Measurements from ENCODE around the gene PEX11B. TPM values are rescaled to one million over a fixed set of nuclear protein-coding genes. Genes with fewer than 3 reads are reported as not detected.

The PEX11B gene, protein sequence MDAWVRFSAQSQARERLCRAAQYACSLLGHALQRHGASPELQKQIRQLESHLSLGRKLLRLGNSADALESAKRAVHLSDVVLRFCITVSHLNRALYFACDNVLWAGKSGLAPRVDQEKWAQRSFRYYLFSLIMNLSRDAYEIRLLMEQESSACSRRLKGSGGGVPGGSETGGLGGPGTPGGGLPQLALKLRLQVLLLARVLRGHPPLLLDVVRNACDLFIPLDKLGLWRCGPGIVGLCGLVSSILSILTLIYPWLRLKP
- polyA plus RNA-seq (ENCODE audit: insufficient read length), result 21.0 TPM

DNA sequence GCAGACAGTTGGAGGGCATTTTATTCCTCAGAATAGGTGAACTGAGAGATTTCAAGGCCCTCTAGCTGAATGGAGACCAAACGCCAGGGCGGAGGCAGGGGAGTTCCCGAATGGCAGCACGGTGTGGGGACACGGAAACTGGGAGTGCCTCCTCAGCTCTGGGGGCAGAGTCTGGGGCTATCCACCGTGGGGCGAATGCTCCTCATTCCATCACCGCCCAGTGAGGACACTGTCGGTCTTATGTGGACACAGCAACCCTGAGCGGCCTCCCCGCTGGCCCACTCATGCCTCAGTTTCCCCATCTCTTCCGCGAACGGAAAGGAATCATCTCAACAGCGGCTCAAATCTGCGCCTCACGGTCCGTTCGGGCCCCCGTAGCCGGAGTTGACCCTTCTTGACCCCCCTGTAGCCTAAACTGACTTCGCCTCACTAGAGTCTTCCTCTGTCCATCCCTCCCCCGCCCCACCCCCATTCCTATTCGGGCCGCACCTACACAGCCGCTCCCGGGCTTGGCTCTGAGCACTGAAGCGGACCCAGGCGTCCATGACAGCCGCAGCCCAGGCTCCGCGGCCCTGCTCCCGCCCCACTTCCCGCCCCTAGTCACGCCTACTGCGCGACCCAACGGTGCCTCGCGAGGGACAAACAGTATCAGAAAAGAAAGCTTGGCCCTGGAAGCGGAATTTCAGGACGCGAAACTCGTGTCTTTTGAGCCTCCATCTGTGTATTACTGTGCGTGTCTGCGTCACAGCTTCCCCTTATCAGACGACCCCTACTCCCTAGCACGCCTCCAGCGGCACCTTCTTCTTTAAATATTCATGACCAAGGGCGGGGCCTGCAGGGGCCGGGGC lies at the start of gene PEX11B:
PEX11B (minus strand) TSS at position 574 of the 848 bp plus-strand sequence; CDS start at position 545, 29 bp downstream.
- DNase-seq, result peak; percentile 93

DNA sequence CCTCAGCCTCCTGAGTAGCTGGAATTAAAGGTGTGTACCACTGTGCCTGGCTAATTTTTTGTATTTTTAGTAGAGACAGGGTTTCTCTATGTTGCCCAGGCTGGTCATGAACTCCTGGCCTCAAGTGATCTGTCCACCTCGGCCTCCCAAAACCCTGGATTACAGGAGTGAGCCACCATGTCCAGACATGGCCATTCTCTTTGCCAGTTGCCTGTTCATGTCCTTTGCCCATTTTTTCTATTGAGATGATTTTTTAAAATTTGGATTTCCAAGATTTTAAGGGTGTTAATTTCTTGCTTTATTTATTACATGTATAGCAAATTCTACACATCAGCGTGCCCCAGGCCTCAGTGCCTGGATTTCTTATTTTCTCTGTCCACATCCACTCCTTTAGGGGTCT lies 48.8 kb upstream of the PEX11B start:
- DNase-seq, result no peak

DNA sequence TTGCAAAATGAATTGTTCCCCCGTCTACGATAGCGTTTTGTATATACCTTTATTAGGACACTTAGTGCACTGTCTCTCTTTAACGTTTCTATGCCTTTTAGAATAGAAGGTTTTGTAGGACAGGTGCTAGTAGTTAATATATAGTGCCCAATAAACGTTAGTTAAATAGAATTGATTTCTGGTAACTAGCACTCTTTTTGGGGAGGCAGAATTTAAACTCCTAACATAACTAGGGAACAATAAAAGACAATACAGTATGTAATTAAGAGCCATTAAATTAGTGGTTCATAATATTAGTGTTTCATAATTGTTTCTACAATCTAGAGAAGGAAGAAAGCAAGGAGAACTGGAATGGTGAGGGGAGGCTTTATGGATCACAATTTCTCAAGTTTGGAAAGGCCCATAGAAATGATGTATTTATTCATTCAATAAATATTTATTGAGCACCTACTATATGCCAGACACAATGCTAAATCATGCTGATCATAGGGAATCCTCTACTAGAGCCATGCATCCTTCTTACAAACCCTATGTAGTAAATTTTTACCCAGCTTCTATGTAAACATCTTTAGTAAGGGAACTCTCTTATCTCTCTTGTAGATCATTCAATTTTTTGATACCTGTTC lies 46.7 kb upstream of the PEX11B start:
- DNase-seq, result no peak

DNA sequence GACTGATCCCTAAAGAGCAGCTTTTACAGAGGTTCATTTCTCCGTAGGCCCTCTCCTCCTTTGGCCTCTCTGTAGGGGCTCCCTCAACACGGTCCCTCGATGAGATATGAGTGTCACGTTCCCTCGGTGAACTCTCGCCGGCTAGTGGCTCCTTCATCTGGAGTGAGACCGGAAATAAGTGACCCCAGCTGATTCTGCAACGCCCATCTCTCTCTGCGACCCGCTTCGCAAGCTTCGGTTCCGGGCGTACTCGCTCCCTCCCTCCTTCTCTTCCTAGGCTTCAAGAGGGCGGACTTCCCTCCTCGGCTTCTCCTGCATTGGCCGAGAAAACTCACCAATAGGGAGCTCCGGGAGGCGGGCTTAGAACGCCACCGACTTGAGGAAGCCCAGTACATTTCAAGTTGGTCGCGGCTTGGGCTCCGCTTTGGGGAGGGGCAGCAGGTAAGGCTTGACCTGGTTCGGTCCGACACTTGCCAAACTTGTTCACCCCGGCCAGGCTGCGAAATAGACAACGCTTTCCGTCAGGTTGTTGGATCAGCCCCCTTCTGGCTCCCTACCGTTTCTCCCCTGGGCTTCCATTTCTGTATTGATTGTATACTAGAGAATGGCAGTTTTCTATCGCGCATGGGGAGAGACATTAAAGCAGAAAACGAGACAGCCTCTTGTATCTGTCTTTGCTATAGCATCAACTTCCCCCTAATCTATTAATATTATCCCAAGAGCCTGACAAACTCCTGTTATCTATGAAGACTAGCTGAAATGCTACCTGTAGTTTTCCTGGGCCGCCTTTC lies 46.0 kb upstream of the PEX11B start, which contains the start of the genes ANKRD34A and POLR3GL:
ANKRD34A (minus strand) TSS at position 248 of the 791 bp plus-strand sequence. CDS start 2,816 bp downstream, outside the sequence.
POLR3GL (plus strand) TSS at position 363 of the 791 bp plus-strand sequence. CDS start 10,176 bp downstream, outside the sequence.
- peak; percentile 95 for DNase-seq

DNA sequence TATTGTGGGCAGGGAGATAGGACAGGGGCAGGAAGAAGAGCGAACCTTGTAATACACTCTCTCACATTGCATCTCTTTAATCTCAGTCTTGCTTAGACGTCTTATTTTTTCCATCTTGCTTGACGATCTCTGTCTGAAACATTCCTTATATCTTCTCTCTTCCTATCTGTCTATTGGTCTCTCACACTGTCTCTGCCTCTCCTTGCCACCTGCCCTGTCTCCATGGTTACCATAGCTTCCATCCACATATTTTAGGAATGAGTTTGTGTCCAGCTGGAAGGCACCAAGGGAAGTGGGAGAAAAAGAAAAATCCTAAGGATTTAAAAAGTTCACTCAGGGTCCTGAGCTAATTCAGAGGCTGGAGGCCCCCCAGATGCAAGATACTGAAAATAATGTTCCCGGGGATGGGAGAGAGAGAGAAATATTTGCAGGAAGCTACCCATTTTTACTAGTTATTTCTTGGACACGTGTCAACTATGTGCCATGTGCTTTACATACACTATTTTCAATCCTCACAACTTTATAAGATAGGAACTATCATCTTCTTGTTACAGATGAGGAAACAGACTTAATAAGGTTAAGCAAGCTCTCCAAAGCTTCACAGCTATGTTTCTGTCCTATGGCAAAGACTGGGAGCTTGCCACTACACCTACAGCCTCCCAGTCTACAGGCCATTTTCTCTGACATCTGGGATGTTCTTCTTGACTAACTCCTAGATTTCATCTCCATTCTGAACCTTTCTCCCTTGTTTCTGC lies 44.9 kb upstream of the PEX11B start:
- DNase-seq, result no peak

DNA sequence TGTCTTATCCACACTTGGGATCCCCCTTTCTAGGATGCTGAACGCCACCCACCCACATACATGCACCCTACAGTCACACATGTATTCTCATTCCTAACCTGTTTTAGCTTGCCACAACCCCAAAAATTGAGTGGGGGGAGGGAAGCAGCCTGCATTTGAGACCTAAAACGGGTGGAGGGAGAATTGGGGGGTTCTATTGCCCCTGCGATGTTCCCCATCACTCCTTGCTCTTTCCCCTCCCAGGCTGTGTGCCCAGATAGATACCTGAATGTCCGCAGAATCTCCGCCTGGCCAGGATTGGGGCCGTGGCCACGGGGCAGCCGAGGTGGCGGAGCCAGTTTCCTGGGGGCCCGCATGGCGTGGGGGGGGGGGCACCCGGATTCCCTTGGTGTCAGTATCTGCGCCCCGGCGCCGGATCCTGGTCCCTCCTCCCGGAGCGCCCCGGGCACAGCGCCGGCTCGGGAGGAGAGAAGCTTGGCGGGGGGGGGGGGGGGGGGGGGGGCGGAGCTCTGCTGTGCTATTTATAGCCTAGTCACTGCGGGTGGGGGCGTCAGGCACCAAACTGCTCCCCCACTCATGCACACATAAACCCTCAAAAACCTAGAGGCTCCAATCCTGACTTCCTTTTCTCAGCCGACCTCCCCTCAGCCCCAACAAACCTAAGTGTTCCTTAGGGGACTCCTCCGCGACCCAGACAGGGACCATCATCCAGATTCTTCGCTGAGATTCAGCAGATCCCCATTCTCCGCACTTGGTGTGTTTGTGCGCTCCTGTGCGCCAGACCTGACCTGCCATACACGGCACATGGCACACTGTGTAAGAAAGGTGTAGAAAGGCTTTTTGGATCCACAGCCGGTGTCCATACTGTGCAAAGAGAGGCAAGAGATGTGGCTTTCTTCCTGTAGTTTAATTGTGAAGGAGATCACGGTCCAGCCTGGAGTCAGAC lies 43.9 kb upstream of the PEX11B start:
- DNase-seq, result peak; percentile 31

DNA sequence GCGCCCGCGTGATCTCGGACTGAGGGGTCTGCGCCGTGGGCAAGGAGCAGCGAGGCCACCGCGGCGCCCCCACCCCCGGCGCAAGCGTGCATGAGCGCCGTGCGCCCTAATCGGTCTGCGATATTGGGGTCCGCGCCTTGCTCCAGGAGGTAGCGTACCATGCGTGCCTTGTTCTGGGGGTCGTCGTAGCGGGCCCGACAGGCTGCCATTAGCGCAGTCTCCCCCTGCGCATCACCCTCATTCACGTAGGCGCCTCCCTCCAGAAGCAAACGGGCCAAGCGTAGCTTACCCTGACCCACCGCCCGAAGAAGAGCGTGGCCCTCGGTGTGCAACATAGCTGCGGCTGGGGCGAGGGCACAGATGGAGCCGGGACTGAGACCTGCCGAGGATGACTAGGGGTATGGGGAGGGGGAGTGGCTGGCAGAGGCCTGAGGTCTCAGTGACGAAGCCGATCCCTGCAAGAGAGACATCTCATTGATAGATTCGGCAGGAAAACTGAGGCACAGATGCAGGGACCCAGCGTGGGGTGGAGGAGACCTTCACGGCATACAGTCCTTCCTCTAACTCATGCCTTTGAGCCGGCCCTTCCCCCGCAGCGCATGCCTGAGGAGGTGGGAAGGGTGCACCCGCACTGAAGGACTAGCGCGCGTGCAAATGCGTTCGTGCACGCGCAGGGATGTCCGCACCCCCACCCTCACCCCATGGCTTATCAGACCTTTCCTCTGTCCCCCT lies 43.1 kb upstream of the PEX11B start:
- peak; percentile 33 for DNase-seq

DNA sequence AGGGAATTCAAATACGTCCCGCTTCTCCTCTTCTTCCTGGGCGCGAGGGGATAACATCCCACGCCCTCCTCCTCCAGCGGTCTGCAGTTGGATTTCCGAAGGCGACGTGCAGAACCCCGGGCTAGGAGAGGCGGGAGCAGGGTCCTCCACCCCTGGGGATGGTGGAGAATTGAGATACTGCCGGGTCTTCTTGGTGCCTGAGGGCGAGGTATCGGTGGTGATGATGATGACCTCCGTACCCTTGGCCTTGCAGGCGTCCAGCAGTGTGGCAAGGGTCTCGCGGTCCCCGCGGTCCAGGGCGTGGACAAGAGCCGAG lies 42.5 kb upstream of the PEX11B start:
- no peak for DNase-seq

DNA sequence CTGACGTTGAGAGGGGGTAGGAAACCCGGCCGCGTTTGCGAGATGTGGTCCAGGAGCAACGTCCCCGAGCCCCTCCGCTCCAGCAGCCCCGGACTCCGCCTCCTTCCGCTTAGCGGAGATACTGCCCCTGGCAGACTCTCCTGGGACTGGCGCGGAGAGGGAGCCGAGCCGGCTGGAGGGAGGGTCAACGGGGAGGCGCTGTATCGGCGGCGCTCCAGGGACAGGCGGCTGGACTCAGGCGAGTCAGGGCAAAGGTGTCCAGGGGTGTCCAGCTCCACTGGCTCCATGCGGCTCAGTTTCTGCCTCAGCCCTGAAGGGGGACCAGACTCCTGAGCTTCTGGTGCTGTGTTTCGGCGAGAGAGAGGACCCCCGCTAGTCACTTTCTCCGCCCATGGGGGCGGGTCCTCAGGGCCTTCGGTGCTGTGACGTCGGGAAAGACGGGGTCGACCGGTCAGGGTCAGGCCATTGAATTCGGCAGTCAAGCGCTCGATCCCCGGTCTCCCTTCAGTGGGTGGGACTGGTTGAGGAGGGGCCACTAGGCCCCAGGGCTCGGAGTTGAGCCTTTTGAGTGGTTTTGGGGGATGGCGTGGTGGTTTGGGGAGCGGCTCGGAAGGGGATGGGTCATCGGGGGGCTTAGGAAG lies 42.1 kb upstream of the PEX11B start:
- peak; percentile 84 for DNase-seq

DNA sequence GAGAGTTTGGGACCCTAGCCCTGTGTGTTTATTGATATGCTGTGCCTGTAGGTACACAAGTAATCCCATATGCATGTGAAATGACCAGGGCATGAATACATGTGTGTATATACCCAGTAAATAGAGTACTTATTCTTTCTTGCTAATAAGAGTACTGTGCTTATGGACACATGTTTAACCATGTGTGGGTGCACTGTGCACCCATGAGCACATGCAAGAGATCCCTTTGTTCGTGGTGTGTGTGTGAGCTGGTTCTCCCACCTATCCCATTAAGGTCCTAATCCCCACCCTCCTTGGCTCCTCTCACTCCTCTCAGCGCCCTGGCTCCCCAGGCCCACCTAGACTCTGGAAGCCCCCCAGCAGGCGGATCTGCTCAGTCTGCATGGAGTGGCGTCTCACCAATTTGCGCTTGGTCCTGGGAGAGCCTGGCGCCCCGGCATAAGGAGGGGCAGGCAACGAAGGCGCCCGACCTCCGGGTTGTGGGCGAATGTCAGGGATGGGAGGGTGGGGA lies 41.5 kb upstream of the PEX11B start:
- peak; percentile 26 for DNase-seq

DNA sequence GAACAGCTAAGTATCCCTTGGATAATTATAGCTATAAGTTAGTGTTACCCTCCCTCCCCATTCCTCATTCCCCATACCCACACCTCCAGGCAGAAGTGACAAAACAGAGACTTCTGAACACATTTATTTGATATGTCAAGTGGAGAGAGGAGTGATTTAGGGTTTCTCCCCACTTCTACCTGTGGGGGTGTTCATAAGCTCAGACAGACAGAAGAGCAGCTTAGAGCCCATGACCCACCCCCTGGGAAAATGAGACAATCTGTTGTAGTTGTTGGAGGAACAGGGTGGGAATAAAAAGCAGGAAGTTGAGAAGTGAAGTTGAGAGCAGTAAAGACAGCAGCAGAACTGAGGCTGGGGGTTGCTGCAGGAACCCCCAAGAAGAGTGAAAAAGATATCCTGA lies 40.8 kb upstream of the PEX11B start:
- DNase-seq, result no peak

DNA sequence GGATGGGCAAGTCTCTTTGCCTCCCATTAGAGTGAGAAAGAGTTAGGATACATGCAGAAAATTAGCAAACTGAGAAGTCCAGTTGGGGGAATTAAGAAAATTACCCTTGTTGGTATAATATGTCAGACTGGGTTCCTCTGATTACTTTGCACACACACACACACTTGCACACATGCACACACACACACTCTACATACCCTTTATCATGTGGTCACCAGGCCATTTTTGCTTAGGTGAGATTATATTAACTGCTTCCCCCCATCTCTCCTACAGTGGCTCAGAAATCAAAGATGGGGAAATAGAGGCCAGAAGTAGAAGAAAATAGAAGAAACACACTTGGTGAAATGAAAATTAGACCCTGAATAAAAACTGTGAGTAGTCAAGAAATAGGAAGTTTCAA lies 40.2 kb upstream of the PEX11B start:
- DNase-seq, result no peak

DNA sequence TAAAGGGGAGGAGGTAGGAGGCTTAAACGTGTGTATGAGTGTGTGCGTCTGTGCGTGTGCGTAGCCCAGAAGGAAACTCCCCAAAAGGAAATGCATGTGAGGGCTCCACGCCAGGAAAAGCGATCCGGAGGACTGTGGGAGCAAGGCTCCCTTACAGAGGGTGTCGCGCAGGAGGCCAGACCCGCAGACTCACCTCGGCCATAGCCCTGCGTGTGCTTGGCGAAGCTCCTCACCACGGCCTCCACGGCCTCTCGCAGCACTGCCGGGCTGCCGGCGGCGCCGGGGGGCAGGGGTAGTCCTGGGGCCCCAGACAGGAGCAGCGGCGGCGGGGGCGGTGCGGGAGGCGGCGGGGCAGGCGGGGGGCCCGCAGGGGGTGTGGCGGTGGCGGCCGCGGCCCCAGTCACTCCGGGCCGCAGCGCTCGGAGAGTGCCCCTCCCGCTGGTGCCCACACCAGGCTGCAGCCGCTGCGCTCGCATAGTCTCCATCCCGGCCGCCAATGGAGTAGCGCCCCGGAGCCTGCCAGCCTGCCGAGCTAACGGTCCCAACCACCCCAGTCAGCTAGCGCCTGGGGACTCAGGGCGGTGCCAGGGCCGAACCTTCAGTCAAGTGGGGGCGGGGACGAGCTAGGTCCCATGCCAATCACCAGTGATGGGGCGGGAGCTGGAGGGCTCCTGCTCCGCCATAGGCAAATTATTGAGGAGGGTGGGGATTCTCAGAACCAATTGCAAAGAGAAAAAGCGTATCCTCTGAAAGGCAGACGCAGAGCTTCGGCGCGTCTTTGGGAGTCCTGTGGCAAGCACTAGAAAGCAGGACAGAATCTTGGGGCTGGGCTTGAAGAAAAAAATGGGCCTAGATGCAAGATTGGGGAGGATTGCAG lies 39.2 kb upstream of the PEX11B start, which contains the start of gene LIX1L:
LIX1L (minus strand) TSS at position 575 of the 877 bp plus-strand sequence; CDS start at position 485, 90 bp downstream.
- peak; percentile 96 for DNase-seq

DNA sequence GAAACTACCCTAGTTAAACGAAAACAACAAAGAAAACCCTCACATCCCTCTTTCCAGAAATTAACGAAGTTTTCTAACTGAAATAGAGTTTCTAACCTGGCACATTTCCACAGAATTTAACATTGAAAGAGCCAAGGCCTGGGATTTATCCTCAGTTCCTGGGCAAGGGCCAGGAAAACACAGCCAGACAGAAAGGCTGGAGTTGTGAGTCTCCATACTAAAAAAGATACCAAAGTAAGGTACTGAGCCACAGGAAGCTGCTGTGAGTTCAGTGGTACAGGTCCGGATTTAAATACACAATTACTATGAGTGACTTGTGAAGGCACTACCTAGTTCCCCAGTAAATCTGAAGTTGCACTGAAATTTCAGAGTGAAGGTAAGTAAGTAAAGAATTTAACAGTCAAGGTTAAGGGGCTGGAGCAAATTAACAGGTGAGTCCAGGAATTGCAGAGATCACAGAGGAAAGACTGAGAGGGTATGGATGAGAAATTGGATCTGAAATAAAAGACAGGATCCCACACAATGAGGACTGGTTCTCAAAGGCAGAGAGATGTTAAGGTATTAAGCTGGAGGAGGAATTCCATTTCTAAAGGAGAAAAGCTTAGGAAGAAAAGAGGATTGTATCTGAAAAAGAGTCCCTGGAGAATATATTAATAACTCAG lies 38.4 kb upstream of the PEX11B start:
- peak; percentile 74 for DNase-seq

DNA sequence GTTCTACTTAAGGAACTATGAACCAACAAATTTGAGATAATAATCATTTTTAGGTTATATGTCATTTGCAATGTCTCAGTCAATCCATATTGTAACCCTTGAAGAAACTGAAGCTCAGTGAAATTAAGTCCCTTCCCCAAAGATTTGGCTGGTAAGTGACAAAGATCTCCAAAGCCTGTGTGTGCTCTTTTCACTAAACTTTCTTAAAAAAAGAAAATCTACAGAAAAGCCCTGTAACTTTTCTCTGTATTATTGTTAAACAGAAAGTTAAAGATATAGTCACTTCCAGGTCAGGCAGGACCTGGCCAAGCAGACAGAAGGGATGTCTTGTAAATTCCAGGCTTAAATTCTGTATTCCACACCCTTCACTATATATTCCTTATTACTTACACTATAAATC lies 37.8 kb upstream of the PEX11B start:
- DNase-seq, result peak; percentile 3

DNA sequence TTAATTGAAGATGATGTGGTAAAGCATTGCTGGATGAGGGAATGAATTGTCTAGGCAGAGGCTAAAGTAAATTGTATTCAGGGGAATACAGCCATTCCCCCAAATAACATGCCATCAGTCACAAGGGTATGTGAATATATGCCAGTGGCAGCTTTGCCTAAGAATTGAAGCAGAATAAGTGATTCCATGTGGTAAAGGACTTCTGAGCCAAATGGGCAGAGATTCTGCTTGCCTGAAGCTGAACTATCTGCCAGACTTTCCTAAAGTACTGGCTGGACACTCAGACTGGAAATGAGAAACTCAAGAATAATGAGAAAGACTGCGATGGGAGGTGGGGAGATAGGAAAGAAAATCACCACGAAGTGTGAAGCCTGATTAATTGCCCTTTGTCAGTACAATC lies 36.9 kb upstream of the PEX11B start:
- DNase-seq, result peak; percentile 61

DNA sequence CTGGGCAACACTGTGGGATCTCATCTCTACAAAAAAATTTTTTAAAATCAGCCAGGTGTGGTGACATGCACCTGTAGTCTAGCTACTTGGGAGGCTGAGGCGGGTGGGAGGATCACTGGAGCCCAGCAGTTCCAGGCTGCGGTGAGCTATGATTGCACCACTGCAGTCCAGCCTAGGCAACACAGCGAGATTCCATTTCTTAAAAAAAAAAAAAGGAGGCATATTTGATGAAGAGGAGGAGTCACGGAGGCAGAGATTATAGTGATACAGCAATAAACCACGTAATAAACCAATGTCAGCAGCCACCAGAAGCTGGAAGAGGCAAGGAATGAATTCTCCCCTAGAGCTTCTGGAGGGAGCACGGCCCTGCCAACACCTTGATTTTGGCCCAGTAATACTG lies 35.3 kb upstream of the PEX11B start:
- DNase-seq, result no peak

All from hindlimb muscle (tissue), 1 donor.